ENCODE measurements around the gene AGA. TPM values are rescaled to one million over a fixed set of nuclear protein-coding genes. Genes with fewer than 3 reads are reported as not detected.

AGA gene
- total and polyA plus RNA-seq, 12 donors = 4.1 to 12.7 (median 7.9) TPM

DNA sequence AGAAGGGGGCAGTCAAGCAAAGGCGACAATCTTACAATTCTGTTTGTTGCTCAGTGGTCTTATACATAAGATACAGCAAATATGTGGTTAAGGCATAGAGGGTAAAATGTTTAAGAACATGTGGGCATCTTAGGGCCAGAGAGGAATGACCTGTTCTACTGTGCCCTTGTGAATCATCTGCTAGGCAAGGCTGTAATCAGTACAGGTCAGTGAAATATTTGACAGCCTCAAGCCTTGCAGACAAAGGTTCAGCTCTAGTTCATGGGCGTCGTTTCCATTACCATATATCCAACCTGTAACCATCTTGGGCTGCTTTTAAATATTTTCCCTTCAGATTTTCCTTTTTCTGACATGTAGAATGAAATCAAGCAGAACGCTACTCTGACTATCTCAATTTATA, 37.3 kb downstream of the AGA start:
- Histone ChIP-seq H3K27me3 (peaks cover 0 to 5% (median 0%) of the 10 kb centered on the region in 7 donors), H3K9me3 (no peaks in the 10 kb centered on the region), H3K27ac (no peak overlapping the region), H3K4me3 (no peak overlapping the region), H3K4me1 (peaks cover 0 to 10% (median 0%) of the 10 kb centered on the region in 9 donors), H3K36me3 (no peaks in the 10 kb centered on the region)
- TF ChIP-seq, protein P1, sequence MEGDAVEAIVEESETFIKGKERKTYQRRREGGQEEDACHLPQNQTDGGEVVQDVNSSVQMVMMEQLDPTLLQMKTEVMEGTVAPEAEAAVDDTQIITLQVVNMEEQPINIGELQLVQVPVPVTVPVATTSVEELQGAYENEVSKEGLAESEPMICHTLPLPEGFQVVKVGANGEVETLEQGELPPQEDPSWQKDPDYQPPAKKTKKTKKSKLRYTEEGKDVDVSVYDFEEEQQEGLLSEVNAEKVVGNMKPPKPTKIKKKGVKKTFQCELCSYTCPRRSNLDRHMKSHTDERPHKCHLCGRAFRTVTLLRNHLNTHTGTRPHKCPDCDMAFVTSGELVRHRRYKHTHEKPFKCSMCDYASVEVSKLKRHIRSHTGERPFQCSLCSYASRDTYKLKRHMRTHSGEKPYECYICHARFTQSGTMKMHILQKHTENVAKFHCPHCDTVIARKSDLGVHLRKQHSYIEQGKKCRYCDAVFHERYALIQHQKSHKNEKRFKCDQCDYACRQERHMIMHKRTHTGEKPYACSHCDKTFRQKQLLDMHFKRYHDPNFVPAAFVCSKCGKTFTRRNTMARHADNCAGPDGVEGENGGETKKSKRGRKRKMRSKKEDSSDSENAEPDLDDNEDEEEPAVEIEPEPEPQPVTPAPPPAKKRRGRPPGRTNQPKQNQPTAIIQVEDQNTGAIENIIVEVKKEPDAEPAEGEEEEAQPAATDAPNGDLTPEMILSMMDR (IDR thresholded peaks at IDR 0.05) = no peak
- 77 to 78% methylated on average over 4 of the region's 4 CpGs for WGBS, 2 donors
- intact Hi-C loops (cut with DNase I) = no loop called here
- DNase-seq (no peak), ATAC-seq (no peak)

DNA sequence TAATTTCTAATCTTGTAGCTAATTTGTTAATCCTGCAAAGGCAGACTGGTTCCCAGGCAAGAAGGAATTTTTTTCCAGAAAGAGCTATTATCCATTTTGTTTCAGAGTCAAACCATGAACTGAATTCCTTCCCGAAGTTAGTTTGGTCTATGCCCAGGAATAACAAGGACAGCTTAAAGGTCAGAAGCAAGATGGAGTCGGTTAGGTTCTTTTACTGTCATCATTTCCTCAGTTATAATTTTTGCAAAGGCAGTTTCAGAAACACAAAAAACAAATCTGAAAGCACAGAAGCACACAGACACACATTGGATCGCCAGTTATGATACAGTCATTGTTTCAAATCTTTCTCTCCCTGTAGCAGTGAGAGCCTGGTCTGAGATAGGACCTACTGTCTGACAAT, 37.9 kb downstream of the AGA start:
- TF ChIP-seq, protein P1 (IDR thresholded peaks at IDR 0.05) = no peak
- H3K27ac ChIP-seq = no peak overlapping the region
- no peaks in the 10 kb centered on the region for H3K36me3 ChIP-seq
- intact Hi-C loops (cut with DNase I) = no loop called here
- H3K4me1 ChIP-seq = peaks cover 0 to 10% (median 0%) of the 10 kb centered on the region in 9 donors
- H3K9me3 ChIP-seq = no peaks in the 10 kb centered on the region
- H3K4me3 ChIP-seq = no peak overlapping the region
- ATAC-seq = no peak
- WGBS, 2 donors = 72 to 77% methylated on average over 3 of the region's 3 CpGs
- no peak for DNase-seq
- H3K27me3 ChIP-seq = peaks cover 0 to 5% (median 0%) of the 10 kb centered on the region in 7 donors

DNA sequence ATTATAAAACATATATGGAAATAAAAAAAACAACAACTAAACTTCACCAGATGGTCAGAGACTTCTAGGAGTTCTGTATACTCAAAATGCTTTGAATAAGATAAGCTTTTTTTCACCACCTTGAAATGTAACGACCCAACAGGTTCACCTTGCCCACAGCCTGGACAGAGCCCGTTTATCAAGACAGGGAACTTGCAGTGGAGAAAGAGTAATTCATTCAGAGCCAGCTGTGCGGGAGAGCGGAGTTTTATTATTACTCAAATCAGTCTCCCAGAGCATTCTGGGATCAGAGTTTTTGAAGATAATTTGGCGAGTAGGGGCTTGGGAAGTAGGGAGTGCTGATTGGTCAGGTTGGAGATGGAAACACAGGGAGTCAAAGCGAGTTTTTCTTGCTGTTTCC, 38.5 kb downstream of the AGA start:
- 65 to 74% methylated on average over 6 of the region's 6 CpGs for WGBS, 2 donors
- peaks cover 0 to 5% (median 0%) of the 10 kb centered on the region in 7 donors for H3K27me3 ChIP-seq
- DNase-seq (no peak), ATAC-seq (no peak)
- no peaks in the 10 kb centered on the region for H3K36me3 ChIP-seq
- H3K9me3 ChIP-seq = no peaks in the 10 kb centered on the region
- intact Hi-C loops (cut with DNase I) = no loop called here
- H3K27ac ChIP-seq = no peak overlapping the region
- TF ChIP-seq, protein P1 (IDR thresholded peaks at IDR 0.05) = no peak
- peaks cover 0 to 10% (median 0%) of the 10 kb centered on the region in 9 donors for H3K4me1 ChIP-seq
- no peak overlapping the region for H3K4me3 ChIP-seq

DNA sequence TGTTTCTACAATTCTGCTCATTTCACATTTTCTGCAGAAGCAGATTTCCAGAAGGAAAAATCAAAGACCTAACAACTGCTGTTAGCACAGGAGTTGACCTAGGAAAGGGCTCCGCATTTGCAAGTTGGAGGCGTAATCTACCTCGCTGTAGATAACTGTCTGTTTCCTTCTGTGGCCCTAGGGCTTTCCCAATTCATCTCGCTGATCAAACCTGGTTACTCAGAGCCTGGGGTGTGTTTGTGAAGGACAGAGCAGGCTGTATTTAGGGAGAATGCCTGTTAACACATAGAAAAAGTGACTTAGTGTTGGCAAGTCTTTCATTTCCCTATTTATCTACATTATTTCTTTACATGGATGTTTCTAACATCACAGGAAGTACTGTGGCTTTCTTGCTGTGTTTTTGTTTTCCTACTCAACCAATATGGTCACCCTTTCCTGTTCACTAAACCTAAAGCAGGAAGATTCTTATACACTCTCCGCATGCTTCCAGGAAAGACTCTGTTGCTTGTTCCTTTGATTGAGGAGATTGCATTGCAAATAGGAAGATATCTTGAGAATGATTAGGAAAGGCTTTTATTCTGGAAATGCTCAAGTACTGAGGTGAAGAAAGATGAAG, 40.5 kb downstream of the AGA start:
- WGBS, 2 donors = 72% methylated on average over 5 of the region's 5 CpGs
- Histone ChIP-seq H3K27ac (no peak overlapping the region), H3K27me3 (peaks cover 0 to 5% (median 0%) of the 10 kb centered on the region in 7 donors), H3K4me3 (no peak overlapping the region), H3K9me3 (peaks cover 0 to 9% (median 0%) of the 10 kb centered on the region in 11 donors), H3K36me3 (no peaks in the 10 kb centered on the region), H3K4me1 (peaks cover 0 to 10% (median 0%) of the 10 kb centered on the region in 9 donors)
- TF ChIP-seq, protein P1 (IDR thresholded peaks at IDR 0.05) = no peak
- intact Hi-C loops (cut with DNase I) = no loop called here
- no peak for DNase-seq
- ATAC-seq = no peak

Data from heart right ventricle (tissue), 16 donors.